HG02885 (cell line): ENCODE data around the gene THTPA.

Experiments used
- ATAC-seq: cut with Tn5 transposase; IDR thresholded peaks from one replicate; pipeline ENCODE4 v1.9.1; 2021; ENCODE audit warnings: mild to moderate bottlenecking; ENCODE audit not compliant: unreplicated experiment, poor library complexity

THTPA gene

GRCh38 chr14:23550131-23550811 is 5.8 kb upstream of the THTPA start:
- ATAC-seq: no peak

GRCh38 chr14:23550812-23551265 is 5.2 kb upstream of the THTPA start:
- no peak for ATAC-seq

GRCh38 chr14:23551266-23552028 is 4.6 kb upstream of the THTPA start, which contains the start of gene ZFHX2:
Gene ZFHX2 (minus strand): TSS chr14:23551765. CDS start chr14:23535325, 16,440 bp downstream.
- peak; percentile 62 for ATAC-seq

GRCh38 chr14:23555533-23555881 is 564 bp upstream of the THTPA start:
- ATAC-seq: no peak

- no peak for ATAC-seq
Measured at GRCh38 chr14:23556700-23557440, 799 bp downstream of the THTPA start.

GRCh38 chr14:23557521-23557920 is 1.4 kb downstream of the THTPA start:
- no peak for ATAC-seq

- no peak for ATAC-seq
Measured at GRCh38 chr14:23557946-23558345, 1.9 kb downstream of the THTPA start.

GRCh38 chr14:23558346-23559009 is 2.4 kb downstream of the THTPA start:
- ATAC-seq: no peak

GRCh38 chr14:23559010-23559925 is 3.2 kb downstream of the THTPA start:
- no peak for ATAC-seq

- ATAC-seq: no peak
Measured at GRCh38 chr14:23559926-23560520, 4.0 kb downstream of the THTPA start.

GRCh38 chr14:23561259-23561658 is 5.2 kb downstream of the THTPA start:
- no peak for ATAC-seq

GRCh38 chr14:23561873-23562821 is 6.1 kb downstream of the THTPA start:
- ATAC-seq: no peak

GRCh38 chr14:23562822-23563472 is 6.9 kb downstream of the THTPA start:
- no peak for ATAC-seq

GRCh38 chr14:23563473-23564180 is 7.6 kb downstream of the THTPA start:
- ATAC-seq: no peak

- no peak for ATAC-seq
Measured at GRCh38 chr14:23564181-23564812, 8.2 kb downstream of the THTPA start.

- ATAC-seq: no peak
Measured at GRCh38 chr14:23564876-23565275, 8.8 kb downstream of the THTPA start.
